Stimulated activated CD4-positive, alpha-beta T cell treated with anti-CD3 and anti-CD28 coated beads, Interleukin-15, amount 100 ng/mL, for 24 hours (primary cell): Measurements from ENCODE around the gene GPC4.

Experiments
- DNase-seq: peaks from one replicate; pipeline ENCODE4 v3.0.0-alpha.2; 2020

The GPC4 gene

DNA sequence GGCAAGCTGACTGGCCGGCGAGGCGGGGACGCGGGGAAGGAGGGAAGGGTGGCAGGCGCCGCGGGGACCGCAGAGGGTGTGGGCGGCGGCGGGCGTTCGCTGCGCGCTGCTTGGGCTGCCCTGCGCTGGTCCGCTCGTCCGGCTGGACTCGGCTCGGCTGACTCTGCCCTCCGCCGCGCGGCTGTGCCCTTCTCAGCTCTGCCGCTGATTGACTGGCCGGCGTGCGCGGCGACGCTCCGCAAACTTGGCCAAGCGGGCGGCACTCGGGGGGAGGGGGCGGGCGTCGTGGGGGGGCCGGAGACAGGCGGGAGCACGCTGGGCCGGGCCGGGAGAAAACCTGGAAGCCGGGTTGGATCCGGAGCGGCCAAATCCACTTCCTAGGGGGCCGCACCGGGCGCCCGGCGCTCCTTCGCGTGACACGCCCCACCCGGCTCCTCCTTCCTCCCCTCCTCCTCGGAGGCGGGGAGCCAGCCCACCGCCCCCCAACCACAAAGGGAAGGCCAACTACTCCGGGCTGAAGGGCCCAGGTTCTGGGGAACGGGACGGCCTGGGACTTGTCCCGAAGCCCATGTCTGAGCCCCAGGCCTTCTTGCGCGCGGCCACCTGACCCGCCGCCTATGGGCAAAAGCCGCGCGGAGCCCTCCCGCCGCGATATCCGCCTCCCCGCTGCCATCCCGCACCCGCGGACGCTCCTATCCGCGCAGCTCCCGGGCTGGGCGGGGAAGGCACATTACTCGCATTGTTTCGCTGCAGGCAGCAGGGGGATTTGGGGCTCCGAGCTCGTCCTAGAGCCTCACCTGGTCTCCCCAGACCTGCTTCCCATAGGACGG is at the start of gene GPC4:
GPC4 (minus strand) TSS at position 214 of the 830 bp plus-strand sequence. CDS start 524 bp downstream, outside the sequence.
- DNase-seq: peak; percentile 4

DNA sequence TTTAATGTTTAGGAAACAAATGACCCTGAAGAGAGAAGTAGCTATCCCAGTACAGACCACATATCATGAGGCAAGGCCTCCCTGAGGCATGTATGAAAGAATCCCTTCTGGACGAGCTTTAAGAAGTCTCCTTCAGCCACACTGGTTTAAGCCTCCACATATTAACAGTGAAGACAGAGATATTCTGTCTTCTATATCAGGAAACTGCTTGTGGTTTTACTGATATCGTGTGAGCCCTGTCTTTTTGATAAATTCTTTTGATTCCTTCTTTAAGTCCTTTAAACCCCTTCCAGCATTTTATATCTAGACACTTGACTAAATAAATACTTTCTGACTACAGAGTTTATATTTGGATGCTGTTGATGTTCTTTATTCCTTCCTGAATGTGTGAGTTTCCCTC is 45.9 kb upstream of the GPC4 start:
- DNase-seq: no peak

GRCh38 chrX:133454924-133455323 is 39.6 kb upstream of the GPC4 start:
- DNase-seq: no peak

DNA sequence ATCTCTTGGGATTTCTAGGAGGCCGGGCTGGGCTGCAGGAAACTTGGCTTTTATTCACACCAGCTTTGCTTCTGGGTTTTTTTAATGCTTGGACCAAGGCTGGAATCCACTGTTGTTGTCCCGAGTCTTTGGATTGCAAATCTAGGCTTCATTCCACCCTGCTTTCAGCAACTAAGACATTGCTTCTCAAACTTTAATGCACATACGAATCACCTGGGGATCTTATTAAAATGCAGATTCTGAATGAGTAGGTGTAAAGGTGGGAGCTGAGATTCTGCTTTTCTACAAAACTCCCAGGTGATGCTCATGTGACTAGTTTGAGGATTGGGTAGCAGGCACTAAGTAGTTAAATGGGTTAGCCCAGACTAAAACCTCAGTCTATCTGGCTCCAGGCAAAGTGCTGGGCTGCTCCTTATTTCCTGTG is 39.2 kb upstream of the GPC4 start:
- no peak for DNase-seq

DNA sequence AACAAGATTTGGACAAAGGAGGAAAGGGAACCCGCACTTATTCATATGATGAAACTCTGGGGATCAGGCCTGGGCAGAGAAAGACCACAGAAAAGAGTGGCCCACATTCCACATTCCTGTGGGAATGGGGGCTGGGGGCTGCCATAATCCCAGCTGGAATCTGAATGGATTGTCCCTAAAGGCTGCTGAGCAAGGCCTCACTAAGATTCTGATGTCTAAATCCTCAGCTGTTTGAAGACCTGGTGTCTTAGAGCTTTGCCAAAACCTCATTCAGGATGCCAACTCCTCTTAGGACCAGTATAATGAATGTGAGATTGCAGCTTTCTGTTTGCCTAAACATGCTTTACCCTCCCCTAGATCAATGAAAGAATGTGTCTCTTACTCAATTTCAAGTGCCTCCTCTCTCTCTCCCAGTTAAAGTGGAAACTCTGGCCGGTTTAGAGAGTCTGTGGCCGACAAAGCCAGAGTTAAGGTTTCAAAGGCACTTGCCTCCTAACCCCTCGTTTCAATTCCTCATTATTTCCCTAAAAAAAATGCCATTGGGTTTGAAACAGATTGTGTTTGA is 33.3 kb upstream of the GPC4 start:
- no peak for DNase-seq

DNA sequence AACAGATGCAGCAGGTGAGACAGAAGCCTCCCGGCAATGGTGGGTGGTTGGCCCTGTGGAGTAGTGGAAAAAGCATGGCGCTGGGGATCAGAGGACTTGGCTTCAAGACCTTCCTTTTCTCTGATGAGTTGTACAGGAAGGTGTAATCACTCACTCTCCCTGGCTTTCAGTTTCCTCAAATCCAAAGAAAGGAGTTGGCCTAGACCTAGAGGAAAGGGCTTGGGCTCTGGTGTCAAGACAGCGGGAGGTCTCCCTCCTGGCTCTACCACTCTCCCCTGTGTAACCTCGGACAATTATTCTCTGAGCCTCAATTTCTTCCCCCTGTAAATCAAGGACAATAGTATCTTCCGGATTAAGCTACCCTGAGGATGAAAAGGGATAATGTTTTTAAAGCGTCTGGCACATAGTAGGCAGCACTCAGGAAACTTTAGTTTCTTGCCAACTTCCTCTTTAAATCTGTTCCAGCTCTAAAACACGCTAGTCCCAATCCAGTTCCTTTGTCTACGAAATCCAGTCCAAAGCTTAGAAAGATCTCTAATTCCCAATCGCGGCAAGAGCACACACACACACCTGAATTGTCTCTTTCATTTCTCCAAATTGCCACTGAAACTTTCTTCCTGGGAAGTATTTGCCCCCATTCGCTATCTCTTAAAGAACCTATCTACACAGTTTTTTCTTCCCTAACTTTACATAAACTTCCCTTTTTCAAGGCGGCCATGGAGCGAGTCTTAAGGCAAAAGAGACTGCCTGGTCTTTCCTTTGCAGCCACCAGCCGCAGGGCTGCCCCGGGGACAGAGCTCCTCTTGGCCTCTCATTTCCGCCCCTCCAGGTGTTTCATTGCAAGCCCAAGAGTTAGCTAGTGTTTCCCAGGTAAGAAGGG is 29.9 kb upstream of the GPC4 start:
- DNase-seq: no peak

DNA sequence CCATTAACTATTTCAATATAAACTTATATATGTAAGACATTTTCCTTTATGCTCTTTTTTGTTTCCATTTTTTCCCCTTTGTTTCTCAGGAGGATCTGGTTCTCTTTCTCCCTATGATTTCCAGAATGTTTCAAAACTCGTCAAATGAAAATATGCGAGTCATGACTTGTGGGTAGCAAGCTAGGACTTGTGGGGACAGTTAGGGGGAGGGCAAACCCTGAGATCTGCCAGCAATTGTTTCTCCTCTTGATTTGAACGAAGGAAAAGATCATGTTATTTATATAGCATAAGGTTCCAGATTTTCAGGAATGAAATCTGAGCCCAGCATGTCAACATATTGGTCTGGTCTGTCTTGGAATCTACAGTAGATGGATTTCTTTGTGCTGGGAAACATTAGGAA is 28.9 kb upstream of the GPC4 start:
- no peak for DNase-seq

DNA sequence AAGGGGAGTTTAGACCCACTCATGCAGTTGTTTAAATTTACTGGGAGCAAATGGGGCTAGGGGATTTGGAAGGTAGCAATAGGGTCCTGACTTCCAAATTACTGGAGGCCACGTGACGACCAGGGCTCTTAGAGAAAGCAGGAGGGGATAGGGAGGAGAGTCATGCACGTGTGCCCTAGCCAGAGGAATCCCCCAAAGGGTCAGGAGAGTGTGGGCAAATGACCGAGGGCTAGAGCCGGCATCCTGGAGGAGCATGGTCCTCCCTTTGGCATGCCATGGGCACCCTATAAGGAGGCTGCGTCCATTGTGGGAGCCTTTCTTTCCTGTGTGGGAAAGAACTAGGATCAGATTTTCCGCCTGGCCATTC is 25.5 kb upstream of the GPC4 start:
- no peak for DNase-seq

- no peak for DNase-seq
These were observed 24.9 kb upstream of the GPC4 start for GRCh38 chrX:133440081-133440796.

DNA sequence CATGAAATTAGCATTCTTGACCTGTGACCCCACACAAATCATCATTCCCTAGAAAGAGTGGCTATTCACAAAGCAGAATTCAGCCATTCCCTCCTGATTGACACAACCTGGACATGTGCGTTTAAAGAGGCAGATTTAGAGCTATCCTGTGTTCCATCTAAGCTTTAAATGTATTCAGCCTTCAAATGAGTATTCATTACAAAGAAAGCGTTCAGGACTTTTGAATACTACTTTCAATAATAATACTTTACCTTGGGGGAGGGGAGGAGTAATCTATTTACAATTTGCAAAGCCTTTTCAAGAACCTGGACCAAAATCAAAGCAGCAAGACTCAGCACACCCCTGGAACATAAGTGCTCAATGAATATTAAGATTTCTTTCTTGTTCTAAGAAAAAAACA is 22.5 kb upstream of the GPC4 start:
- no peak for DNase-seq

DNA sequence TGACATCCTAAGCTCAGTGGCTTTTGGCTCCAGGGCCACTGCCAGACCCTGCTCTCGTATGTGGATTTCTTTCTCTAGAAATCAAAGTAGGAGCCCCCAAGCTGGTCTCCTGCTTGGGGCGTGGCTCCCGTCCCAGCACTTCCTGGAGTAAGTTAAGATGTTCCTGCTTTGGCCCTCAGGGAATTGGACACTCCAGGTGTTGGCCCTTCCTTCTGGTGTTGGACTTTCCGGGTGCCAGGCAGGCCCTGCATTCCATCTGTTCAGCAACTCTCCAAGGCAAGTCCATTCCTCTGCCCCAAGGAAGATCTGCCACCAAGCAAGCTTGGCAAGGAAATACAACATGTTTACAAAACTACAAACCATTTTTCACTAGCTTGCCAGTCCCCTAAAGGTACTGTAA is 22.1 kb upstream of the GPC4 start:
- DNase-seq: no peak

GRCh38 chrX:133435544-133436124 is 20.3 kb upstream of the GPC4 start:
- no peak for DNase-seq

DNA sequence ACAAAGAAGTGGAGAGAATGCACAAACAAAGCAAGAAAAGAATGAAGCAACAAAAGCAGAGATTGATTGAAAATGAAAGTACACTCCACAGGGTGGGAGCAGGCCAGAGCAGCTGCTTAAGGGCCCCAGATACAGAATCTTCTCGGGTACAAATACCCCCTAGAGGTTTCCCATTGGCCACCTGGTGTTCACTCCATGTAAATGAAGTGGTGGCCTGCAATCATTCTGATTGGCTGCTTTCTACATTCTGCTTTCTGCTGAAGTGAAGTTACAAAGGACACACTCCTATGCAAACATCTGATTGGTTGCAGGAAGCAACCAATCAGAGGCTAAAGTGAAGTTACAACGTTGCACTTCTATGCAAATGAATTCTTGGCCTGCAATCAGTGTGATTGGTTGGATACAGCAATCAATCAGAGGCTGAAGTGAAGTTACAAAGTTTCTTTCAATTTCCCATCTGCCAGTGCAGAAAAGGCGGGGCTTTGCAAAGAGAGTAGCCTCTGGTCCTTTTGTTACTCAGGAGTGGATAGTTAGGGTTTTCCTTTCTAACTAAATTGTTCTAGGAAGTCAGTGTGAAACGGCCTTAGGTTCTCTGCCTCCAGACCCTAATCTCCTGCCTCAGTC is 19.0 kb upstream of the GPC4 start:
- no peak for DNase-seq

DNA sequence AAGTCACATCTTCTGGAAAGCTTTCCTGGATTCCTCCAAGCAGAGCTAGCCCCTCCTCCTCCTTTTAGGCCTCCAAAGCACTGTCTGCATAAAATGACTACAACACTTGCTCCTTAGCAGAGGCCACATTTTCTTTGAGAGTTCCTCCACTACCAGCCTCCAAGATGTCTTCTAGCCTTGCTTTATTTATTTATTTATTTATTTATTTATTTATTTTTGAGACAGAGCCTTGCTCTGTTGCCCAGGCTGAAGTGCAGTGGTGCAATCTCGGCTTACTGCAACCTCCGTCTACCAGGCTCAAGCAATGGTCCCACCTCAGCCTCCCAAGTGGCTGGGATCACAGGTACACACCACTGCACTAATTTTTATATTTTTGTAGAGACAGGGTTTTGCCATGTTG is 4.6 kb upstream of the GPC4 start:
- no peak for DNase-seq

DNA sequence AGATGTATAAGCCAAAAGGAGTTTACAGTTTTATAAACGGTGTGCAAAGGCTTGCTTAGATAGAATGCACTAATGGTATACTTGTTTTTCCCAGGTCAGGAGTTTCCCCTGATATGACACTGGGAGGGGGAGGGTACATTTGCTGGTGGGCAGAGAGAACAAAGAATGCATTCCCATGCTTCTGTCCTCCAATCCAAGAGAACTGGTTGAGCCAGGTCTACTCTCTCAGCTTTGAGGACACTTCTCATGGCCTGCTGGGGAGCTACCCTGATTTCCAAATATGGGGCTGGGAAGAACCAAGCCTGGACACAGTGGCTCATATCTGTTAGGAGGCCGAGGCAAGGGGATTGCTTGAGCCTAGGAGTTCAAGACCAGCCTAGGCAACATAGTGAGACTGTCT is 3.3 kb upstream of the GPC4 start:
- no peak for DNase-seq

GRCh38 chrX:133417364-133417763 is 2.1 kb upstream of the GPC4 start:
- no peak for DNase-seq

- DNase-seq: peak; percentile 8
These were observed 648 bp downstream of the GPC4 start for GRCh38 chrX:133414406-133415275.

GRCh38 chrX:133413218-133413925 is 1.9 kb downstream of the GPC4 start:
- DNase-seq: no peak

DNA sequence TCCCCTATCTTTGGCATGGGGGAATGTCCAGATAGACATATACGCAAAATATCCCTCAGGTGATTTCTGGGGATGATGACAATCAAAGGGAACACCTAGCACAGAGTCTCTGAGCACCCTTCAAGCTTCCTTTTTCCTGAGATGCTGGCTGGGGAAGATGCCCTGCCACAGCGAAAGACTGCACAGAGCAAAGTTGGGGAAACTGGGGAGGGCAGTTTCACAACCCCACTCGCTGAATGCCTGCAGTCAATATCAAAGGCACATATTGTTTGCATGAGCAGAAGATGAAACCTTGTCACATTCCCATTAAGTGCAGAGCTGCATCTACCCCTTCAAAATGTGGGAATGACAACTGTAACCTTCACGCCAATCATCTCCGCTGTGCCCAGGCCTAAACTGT is 2.6 kb downstream of the GPC4 start:
- DNase-seq: no peak

- DNase-seq: no peak
These were observed 3.0 kb downstream of the GPC4 start for GRCh38 chrX:133412246-133412645.

GRCh38 chrX:133410550-133410949 is 4.7 kb downstream of the GPC4 start:
- DNase-seq: no peak
